HCEC 1CT (cell line): ENCODE results near the gene TMEM132D.

Source experiments
- DNase-seq: peaks from one replicate; pipeline ENCODE4 v3.0.0-alpha.2; 2017

TMEM132D gene

DNA sequence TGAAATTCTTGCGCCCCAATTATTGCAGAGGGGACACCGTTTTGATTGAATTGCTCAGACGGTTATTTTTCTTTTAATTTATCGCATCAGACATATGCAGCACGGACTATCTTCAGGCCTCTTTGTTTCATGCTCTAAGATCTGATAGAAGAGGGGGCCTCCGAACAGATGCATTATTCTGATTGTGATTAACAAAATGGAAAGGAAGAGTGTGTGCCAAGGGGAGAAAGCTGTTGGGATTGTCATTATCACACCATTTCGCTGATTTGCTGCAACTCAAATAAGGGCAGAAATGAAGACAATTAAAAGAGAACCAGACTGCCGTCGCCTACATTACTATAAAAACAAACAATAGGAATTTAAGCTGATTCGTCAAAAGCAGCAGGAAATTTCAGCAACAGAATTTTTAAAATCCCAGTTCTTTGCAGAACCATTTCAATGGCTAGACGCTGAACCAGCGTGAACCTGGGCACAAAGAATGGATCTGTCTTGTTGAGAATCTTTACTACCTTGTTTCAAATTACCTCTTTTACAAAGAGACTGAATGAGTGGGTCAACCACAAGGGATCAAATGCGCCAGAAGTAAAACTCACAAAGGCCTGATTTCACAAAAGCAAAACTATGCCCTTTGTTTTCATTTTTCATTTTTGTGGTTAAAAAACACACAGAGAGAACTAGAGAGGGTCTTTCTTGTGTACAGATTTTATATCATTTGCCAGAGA lies 30.6 kb downstream of the TMEM132D start:
- no peak for DNase-seq

DNA sequence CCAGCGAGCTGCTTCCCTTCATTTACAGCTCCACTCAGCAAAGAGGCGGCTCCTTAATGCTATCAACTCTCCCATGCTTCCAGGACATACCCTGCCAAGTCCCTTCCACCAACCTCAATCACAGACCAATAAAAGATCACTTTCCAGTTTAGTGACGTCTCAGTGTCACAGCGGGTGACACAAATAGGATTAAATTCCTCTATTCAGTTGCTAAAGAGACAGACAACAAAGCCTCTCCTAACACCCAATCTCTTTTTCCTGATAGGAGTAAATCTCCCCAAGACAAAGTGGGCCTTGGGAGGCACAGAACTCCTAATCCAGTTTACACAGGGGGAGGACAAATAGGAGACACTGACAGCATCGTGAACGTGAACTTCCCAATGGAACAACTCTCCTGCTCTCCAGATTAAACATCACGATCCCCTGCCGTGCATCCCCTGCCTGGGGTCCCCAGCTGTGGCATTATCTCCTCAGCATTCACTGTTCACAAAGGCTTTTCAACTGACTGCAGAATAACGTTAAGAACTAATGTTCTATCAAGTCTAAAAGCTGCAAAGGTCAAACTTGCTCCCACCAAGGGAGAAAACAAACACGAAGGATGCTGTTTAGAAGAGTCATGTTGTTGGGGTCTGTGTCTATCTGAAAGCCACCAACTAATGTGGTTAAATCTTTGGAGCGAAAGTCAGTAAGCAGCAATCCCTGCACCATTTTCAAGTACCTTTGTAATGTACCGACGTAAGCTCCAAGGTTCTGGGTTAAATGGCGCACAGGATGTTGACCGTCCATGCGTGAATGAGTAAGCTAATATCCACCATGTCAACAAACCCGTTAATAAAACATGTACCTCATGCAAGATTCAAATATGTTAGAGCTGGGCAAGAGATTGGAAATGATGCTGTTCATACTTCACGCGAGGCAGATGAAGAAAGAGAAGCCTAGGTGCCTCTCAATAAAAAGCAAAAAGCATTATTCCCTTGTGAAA lies 31.5 kb downstream of the TMEM132D start:
- DNase-seq, result no peak

DNA sequence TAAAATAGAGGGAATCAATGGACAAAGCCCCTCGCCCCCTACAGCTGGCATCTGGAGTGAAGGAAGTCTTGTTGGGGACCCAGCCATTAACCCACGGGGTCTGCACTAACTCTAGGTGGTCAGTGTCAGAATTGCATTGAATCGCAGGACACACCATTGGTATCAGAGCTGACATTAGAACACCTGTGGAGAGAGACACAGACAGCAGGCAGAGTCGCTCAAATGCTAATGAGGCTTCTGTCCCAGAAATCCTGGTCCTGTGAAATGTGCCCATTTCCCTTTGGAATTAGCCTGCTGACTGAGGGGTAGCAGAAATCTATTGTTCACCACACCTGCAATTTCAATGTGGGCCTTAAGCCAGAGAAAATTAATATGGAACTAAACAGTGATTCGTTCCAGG lies 33.0 kb downstream of the TMEM132D start:
- DNase-seq, result no peak

DNA sequence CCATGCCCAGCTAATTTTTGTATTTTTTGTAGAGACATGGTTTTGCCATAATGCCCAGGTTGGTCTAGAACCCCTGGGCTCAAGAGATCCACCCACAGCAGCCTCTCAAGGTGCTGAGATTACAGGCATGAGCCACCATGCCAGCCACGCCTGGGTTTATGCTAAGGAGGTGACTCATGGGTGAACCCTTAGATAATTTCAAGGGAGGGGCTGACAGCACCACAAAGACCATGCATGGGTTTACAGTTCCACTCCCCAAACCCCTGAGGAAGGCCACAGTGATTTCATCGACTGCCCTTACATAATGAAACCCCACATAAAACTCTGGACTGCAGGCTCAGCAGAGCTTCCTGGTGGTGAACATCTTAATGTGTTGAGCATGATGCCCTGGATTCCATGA lies 33.7 kb downstream of the TMEM132D start:
- no peak for DNase-seq

DNA sequence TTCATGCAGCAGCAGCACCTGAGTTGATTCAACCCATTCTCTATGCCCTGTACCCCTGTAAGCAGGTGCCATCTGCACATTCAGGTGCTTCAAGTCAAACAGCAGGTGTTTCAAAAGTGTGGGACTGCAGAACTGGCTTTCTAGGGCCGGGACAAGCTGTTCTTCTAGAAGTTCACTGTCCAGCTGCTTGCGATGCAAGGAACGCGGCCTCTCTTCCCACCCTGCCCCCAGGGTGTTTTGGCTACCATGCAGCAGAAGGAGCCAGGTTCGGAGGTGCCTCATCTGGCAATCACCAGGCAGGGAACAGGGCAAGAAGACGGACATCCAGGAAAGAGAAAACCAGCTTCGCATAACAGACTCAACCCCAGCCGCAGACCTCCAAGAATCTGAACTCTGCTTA lies 35.2 kb downstream of the TMEM132D start:
- DNase-seq, result no peak

DNA sequence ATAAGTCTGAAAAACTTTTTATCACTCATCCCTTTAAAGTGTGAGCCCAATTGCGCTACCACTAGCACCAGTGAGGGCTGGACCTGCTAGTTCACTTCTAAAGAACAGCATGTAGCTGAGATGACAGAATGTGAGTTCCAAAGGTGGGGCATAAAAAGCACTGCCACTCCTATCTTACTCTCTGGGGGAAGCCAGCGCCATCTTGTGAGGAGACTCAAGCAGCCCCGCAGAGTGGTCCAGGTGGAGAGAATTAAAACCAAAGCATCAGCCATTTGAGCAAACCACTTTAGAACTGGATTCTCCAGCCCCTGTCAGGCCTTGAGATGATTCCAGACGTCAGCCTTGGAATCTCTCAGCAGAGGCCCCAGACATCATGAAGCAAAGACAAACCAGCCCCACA lies 39.9 kb downstream of the TMEM132D start:
- DNase-seq, result no peak

DNA sequence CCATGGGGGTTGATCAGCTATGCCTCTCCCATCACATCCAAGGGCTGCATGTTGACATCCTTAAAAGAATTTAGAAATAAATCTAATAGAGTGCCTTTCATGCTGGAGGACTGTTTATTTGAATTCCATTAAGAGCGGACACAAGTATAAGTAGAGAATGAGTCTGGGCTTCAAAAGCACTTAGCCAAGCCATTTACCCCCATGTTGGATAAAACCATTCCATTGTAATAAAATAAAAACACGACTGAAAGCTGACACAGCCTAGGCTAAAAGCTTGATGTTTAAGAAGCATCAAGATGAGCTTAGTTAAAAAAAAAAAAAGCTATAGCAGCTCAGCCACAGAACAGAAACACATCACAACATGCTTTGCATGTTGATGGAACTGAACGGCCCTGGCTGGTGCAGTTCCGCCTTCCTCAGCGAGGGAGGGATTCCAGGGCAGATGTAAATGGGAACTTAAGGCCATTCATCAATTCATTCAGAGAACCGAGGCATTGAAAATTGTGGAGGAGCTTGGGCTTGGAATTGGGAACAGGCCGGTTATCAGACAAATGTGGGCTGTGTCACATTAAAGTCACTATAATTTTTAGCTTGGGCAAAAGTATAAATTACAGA lies 41.2 kb downstream of the TMEM132D start:
- DNase-seq, result no peak

DNA sequence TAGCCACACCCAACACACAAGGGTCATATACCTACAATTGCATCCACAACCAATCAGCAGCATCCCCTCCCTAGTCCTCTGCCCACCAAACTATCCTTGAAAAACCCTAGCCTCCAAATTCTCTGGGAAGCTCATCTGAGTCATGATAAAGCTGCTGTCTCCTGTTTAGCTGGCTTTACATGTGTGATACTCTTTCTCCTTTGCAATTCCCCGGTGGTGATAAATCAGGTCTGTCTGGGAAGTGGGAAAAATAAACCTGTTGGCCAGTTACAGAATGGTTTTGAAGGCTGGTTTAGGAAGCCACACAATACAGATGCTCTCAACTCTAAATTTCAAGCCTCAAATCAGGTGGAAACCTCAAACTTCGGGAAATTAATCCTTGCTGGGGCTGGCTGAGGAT lies 41.9 kb downstream of the TMEM132D start:
- no peak for DNase-seq

DNA sequence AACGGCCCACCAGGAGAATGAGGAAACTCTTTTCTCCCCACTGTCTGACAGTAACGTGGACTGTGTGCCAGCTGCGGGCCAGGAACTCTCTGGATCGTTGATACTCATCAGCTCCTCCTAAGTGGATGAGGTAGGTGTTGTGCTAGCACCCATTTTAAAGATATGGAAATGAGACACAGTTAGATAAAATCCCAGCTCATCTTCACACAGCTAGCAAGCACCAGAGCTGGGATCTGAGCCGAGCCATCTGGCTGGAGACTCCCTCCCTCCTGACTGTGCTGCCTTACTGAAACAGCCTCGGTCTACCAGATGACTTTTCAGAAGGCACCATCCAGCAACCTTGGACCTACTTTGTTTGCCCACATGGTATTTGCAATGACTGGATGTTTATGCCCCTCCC lies 49.2 kb downstream of the TMEM132D start:
- DNase-seq, result no peak

DNA sequence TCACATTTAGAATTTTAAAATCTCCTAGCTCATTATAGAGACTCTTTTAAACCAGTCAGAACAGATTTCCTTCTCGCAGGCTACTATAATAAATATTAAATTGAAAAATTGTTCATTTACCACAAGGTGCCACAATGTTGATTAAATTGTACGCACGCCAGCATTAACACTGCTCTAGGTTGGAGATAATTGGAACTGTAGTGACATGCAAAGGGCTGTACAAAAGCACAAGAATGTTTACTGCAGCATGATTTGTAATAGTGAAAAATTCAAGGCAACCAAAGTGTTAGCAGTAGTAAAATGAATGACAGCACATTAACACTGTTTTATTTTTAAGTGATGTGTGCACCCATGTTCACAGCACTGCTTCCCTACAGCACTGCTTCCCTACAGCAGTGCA lies 52.5 kb downstream of the TMEM132D start:
- no peak for DNase-seq

DNA sequence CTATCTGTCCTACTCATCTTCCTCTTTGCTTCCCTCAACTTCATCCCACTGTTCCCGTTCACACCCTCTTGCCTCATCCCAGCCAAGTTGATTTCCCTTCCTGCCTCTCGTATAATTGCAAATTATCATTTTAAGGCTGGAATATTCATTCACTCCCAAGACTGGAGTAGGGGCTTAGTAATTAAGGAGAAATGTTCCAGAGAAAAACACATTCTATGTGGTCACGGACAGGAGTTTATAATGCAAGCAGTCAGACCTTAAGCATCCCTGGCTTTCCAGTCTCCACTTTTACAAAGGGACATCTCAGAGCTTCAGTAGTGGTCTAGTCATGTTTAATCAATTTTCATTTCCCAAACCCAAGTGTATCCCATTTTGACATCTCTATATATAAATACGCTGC lies 54.9 kb downstream of the TMEM132D start:
- DNase-seq, result no peak

DNA sequence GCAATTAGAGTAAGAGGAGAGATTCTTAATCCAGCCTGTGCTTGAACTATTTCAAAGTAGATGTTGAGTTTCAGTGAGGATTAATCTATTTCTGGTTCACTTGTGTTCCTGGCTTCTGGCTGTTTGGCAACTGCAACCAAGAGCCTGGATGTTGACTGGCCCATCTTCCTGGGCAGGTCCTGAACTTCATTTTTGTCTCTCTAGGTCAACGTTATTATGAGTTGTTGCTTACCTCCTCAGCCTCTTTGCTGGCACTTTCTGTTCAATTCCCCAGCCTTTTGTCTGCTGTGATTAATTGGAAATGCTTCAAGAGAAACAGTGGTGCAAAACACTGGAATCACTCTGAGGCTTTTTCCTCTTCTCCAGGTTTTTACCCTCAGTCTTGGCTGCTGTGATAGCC lies 56.8 kb downstream of the TMEM132D start:
- no peak for DNase-seq

DNA sequence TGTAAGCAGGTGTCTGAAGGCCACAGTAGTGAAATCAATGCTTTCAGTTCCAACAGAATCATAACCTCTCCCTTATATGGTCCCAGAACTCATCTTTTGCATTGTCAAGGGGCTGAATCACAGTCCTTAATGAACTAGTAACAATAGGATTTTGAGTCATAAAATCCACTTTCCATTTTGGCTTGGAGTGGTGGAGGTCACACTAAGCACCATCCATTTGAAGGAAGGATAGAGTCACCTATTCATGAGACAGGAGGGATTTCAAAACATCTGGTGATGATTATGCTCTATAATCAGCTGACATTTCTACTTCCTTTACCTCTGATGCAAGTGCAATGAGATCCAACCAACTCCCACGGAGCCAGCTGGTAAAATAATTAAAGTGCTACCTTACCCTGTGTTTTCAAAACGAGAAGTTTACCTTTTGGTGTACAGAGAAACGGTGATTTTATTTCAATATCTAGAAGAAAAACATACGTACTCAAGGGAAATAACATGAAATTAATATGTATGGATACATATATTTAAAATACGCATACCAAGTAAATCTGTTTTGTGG lies 59.1 kb downstream of the TMEM132D start:
- no peak for DNase-seq

DNA sequence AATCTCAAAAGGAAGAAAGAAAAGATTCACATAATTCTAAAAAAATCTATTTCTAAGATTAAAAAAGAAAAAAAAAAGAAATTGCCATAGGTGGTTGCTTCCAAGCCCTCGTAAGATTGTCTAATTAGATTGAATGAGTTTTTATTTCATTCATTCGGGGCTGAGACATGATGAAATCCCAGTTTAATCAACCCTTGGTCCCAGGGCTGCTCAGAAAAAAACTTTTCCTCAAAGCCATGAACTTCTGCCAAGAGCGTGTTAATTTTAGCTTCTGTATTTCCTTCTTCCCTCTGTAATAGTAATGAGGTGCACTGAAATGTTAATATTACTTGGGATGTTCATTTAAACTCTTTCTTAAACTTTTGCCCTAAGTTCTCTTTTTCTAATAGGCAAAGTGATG lies 62.6 kb downstream of the TMEM132D start:
- DNase-seq, result no peak

DNA sequence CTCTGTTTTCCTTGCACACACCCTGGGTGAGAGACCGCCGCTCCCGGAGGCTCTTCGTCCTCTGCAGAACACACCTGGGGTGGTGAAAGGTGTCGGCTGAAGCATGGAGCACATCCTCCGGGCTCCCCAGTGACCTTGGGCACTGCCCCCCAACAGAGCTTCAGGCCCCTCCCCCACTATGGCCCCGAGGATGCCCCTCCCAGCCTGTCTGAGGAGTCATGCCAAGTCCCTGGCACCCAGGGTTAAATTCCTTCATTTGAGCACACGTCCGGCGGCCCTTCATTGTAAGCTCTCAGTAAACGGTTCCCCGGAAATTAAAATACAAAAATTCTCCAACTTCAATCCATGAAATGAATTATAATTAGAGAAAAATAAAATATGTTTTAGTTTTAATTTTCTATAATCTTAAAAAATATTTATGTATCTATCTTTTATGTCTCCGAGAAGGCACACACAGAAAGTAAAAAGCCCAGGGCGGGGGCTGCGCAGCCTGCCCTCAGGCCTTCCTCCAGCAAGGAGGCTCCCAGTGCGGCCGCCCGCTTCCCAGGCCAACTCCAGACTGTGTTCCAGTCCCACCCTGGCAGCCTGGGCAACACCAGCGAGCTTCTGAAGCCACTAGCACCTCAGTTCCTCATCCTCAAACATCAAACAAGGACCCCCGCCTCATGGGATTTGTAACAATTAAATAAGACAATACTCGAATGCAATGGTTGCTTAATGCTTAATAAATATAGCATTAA lies 63.5 kb downstream of the TMEM132D start:
- DNase-seq, result no peak

DNA sequence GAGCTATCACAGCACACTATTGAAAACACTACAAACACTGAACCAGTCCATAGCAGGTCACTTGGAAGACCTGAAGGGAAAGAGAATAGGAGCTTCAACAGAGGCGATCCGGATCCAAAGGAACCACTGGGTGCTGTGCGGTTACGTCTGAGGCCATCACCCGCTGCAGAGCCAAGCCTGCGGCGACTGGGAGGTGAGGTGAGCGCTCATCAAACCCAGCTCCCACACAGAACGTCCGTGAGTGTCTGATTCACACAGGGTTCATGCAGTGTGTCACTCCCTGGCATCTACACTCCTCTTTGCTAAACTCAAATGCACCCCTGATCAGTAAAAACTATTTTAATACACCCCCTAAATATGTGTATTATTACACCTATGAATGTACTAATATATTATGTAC lies 64.1 kb downstream of the TMEM132D start:
- no peak for DNase-seq

DNA sequence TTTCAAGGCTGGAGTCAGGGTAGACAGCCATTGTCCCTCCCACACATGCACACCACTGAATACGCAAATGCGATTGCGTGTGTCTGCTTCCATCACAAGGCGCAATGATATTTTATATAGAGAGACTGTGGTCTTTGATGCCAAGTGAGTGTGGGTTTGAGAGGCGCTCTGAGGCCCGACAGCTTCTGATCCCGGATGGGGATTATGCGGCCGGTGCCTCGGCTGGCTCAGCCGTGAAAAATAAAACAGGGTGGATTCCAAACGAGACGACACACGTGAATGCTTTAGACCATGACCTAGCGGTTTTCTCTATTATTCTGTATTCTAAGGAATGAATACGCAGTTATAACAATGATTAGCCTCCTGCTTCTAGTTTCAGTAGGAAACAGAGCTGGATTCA lies 72.5 kb downstream of the TMEM132D start:
- DNase-seq, result no peak

DNA sequence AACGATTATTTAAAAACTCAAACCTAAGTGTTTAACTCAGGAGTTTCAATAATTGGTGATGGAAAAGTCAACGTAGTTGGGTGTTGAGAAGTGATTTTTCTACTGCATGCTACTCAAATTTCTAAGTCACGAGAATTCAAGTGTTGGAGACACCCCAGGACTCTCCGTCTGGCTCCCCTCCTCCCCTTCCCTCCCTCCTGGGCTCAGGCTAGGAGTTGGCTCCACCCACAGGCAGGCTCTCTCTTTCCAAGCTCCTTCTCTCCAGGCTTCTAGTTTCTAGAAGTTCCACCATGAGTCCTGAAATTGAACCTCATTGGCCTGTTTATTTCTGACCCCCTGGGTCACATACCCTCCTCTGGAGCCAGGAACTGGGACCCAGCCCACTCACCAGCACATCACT lies 73.0 kb downstream of the TMEM132D start:
- DNase-seq, result no peak

DNA sequence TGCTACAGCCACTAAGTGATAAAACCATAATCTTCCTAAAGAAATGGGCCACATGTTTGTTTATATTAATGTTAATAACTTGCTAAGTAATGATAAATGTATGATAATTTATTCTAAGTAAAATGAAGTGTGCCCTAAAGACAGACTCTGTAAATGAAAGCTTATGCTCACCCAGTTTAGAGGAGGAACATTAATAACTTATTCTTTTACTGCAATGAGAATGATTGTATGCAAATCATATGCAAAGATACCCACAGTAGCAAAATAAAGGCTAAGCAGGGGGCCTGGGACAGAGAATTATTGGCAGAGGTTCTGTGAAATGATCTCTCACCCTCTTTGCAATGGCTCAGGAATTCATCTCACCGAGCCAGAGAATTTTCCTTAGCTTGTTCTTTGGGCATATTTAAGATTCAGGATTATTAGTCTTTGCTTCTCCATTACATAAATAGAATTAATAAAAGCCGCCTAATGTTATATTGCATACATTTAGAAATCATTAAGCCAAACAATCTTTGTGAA lies 75.9 kb downstream of the TMEM132D start:
- DNase-seq, result no peak

DNA sequence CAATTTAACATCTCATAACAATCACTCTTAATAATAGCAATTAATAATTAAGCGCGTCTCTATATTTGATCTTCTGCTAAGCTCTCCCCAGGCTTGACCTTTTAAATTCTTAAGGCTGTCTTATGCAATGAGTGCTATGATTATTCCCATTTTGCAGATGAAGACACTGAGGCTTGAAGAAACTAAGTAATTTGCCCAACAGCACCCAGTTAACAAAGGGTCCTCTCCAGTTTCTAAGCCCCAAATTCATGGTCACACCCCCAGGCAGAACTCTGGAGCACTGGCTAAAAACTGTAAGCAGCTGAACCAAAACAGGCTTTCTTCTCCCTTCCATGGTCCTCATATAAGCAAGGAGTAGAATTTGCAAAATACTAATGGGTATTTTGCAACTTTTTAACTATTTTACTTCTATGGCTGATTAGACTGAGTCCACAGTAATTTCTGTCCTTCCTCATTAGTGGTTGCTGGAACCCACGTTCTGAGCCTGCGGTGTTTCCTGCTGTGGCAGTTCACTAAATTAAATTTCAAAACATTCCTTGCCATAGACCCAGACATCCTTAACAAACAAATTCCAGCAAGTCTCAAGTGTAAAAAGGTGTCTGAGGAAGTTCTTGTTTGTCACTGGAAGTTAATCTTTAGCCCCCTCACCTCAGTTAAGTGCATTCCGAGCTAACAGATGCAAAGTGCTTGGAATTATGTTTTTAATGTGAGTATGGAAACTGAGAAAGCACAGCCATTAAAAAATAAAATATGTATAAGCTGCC lies 76.5 kb downstream of the TMEM132D start:
- DNase-seq, result no peak

DNA sequence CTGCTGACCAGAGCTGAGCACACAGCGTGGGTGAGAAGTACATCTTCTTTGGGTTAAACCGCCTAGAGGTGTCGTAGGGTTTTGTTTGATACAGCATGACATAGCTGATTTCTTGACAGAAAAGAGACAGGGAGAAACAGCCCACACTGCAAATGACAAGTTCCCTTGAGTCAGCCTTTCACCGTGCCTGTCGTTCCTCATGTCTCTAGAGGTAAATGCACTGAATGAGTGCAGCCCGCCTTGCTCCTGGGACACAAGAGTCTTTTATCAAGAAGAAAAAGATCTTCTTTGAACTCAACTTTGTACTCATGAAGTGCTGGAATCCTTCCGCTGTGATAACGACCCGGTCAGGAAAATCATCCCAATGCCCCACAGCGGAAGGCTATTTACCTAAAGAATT lies 77.6 kb downstream of the TMEM132D start:
- DNase-seq, result no peak

DNA sequence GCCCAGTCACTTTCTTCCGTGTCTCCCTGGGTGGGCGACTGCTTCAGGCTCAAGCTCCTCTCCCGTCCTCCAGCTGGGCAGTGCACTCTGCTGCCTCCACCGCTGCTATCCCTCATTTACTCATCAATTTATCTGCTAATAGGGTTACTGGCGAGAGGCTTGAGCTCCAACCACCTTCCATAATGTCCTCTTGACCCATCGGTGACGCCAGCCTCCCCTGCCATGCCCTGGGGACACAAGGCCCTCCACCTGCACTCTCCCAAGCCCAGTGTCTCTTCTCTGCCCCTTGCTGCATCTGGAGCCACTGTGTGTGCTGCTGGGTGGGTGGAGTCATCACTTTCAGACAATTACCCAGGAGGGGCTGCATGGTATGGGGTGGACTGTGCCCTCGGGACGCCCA lies 78.5 kb downstream of the TMEM132D start:
- DNase-seq, result no peak
